ENCODE data around the gene NSDHL.

GRCh38 chrX:152878976-152879755 is 48.3 kb downstream of the NSDHL start:
- TF ChIP-seq CTCF (conservative IDR thresholded peaks at IDR 0.05; ENCODE audit: low read length): no peak
- no peak for TF ChIP-seq EZH2phosphoT487 (IDR thresholded peaks at IDR 0.05; ENCODE audit: borderline replicate concordance, low read depth, low read length)
